Neural progenitor cell (in vitro differentiated cells): ENCODE results near the gene DAO.

Experiments
- CTCF ChIP-seq: fragments of 200-600 bp; sonication (generic); IDR thresholded peaks from 2 replicates; pipeline ENCODE4 v1.5.1; 2017; ENCODE audit warnings: antibody characterized with exemption, mild to moderate bottlenecking
- EZH2 ChIP-seq: fragments of 200-600 bp; sonication (generic); IDR thresholded peaks from 2 replicates; pipeline ENCODE4 v1.6.1; 2017; ENCODE audit warnings: antibody characterized with exemption, mild to moderate bottlenecking, moderate library complexity
- EZH2phosphoT487 ChIP-seq: fragments of 200-600 bp; sonication (generic); IDR thresholded peaks from 2 replicates; pipeline ENCODE4 v1.6.1; 2017; ENCODE audit warnings: antibody characterized with exemption

GRCh38 chr12:108912361-108912760 is 32.5 kb downstream of the DAO start:
- TF ChIP-seq CTCF: no peak
- TF ChIP-seq EZH2phosphoT487: no peak
- no peak for TF ChIP-seq EZH2
